GM23338 (cell line): ENCODE measurements around the gene SLC23A3. TPM values are rescaled to one million over a fixed set of nuclear protein-coding genes. Genes with fewer than 3 reads are reported as not detected.

ENCODE experiments used
- ATAC-seq: fragments of 200-7000 bp; cut with Tn5 transposase; 3 replicates; pipeline ENCODE4 v1.9.1; 2020
- DNase-seq: peaks from one replicate; pipeline ENCODE4 v3.0.0-alpha.2; 2015; ENCODE audit warnings: low spot score
- H2AFZ ChIP-seq: fragments of 200-600 bp; sonication (generic); 2 replicates; pipeline ENCODE4 v1.8.0; 2016; ENCODE audit warnings: antibody characterized with exemption, mild to moderate bottlenecking, moderate library complexity
- H3F3A ChIP-seq: fragments of 200-600 bp; sonication (generic); replicated peaks from 2 replicates; pipeline ENCODE4 v1.8.0; 2017; ENCODE audit warnings: antibody characterized with exemption, mixed run types, low read depth
- H3K27ac ChIP-seq: fragments of 200-600 bp; sonication (generic); 2 replicates; pipeline ENCODE4 v1.6.1; 2016; ENCODE audit warnings: low read depth
- H3K27me3 ChIP-seq: fragments of 200-600 bp; sonication (generic); 2 replicates; pipeline ENCODE4 v1.8.0; 2016; ENCODE audit warnings: mild to moderate bottlenecking, mixed run types, moderate library complexity; ENCODE audit not compliant: insufficient read depth
- H3K36me3 ChIP-seq: fragments of 200-600 bp; sonication (generic); 2 replicates; pipeline ENCODE4 v1.8.0; 2016; ENCODE audit warnings: mild to moderate bottlenecking; ENCODE audit not compliant: insufficient read depth
- H3K4me1 ChIP-seq: fragments of 200-600 bp; sonication (generic); 2 replicates; pipeline ENCODE4 v1.8.0; 2016; ENCODE audit warnings: mild to moderate bottlenecking, moderate library complexity; ENCODE audit not compliant: insufficient read depth
- H3K4me2 ChIP-seq: fragments of 200-600 bp; sonication (generic); 2 replicates; pipeline ENCODE4 v1.7.1; 2017; ENCODE audit warnings: mixed run types
- H3K4me3 ChIP-seq: fragments of 200-600 bp; sonication (generic); 2 replicates; pipeline ENCODE4 v1.6.1; 2016; ENCODE audit warnings: mixed run types
- H3K79me2 ChIP-seq: fragments of 200-600 bp; sonication (generic); replicated peaks from 2 replicates; pipeline ENCODE4 v1.8.0; 2017; ENCODE audit warnings: mild to moderate bottlenecking; ENCODE audit not compliant: insufficient read depth
- H3K9me2 ChIP-seq: fragments of 200-600 bp; sonication (generic); 2 replicates; pipeline ENCODE4 v1.8.0; 2017; ENCODE audit not compliant: insufficient read depth
- H4K20me1 ChIP-seq: fragments of 200-600 bp; sonication (generic); replicated peaks from 2 replicates; pipeline ENCODE4 v1.8.0; 2017; ENCODE audit warnings: mild to moderate bottlenecking; ENCODE audit not compliant: insufficient read depth
- H3K27ac Mint-ChIP-seq: 2 replicates; pipeline ENCODE4 v1.8.0; 2020; ENCODE audit warnings: inconsistent platforms, mild to moderate bottlenecking, moderate library complexity, mixed read lengths
- H3K27me3 Mint-ChIP-seq: 3 replicates; pipeline ENCODE4 v1.8.0; 2022; ENCODE audit warnings: low read depth, mild to moderate bottlenecking, moderate library complexity, mixed read lengths, inconsistent platforms; ENCODE audit not compliant: insufficient read depth, poor library complexity
- H3K36me3 Mint-ChIP-seq: 3 replicates; pipeline ENCODE4 v1.8.0; 2021; ENCODE audit warnings: low read depth, mild to moderate bottlenecking, inconsistent platforms, moderate library complexity, mixed read lengths
- H3K4me1 Mint-ChIP-seq: 3 replicates; pipeline ENCODE4 v1.8.0; 2020; ENCODE audit warnings: mild to moderate bottlenecking, inconsistent platforms, mixed read lengths
- H3K4me3 Mint-ChIP-seq: 3 replicates; pipeline ENCODE4 v1.8.0; 2021; ENCODE audit warnings: moderate library complexity, mild to moderate bottlenecking, inconsistent platforms, mixed read lengths
- H3K9me3 Mint-ChIP-seq: 3 replicates; pipeline ENCODE4 v1.8.0; 2020; ENCODE audit warnings: moderate library complexity, mild to moderate bottlenecking, inconsistent platforms, mixed read lengths
- CREB1 ChIP-seq: fragments of 250-450 bp; sonication (Bioruptor Pico); IDR thresholded peaks from 2 replicates; pipeline ENCODE4 v1.5.0; 2020; ENCODE audit warnings: low read depth, mild to moderate bottlenecking, moderate library complexity
- CTCF ChIP-seq, 2 experiments: fragments of 200-600 bp in 1 of 2; sonication (generic) in 1 of 2; conservative IDR thresholded peaks; 2 replicates each; pipeline versions ENCODE4 v1.5.1 to v1.6.1; 2016 to 2017; ENCODE audit warnings: antibody characterized with exemption in 2 of 2, low read depth in 2 of 2, mild to moderate bottlenecking in 2 of 2, moderate library complexity in 1 of 2
- ETS1 ChIP-seq: IDR thresholded peaks from 2 replicates; pipeline ENCODE4 v1.6.1; 2016; ENCODE audit warnings: antibody characterized with exemption
- EZH2 ChIP-seq: fragments of 200-600 bp; sonication (generic); IDR thresholded peaks from one replicate; pipeline ENCODE4 v1.8.0; 2017; ENCODE audit warnings: antibody characterized with exemption, mild to moderate bottlenecking, low read depth; ENCODE audit not compliant: unreplicated experiment
- JUNB ChIP-seq: IDR thresholded peaks from one replicate; pipeline ENCODE4 v1.6.1; 2016; ENCODE audit warnings: antibody characterized with exemption; ENCODE audit not compliant: unreplicated experiment
- POLR2AphosphoS5 ChIP-seq: IDR thresholded peaks from 2 replicates; pipeline ENCODE4 v1.6.1; 2016; ENCODE audit warnings: antibody characterized with exemption, low read depth
- STAT1 ChIP-seq: IDR thresholded peaks from one replicate; pipeline ENCODE4 v1.6.1; 2016; ENCODE audit warnings: antibody characterized with exemption; ENCODE audit not compliant: unreplicated experiment
- ZNF114 ChIP-seq: fragments of 250-450 bp; sonication (Bioruptor Pico); IDR thresholded peaks from 2 replicates; pipeline ENCODE4 v1.5.0; 2020; ENCODE audit warnings: mild to moderate bottlenecking, moderate library complexity
- ZNF331 ChIP-seq: fragments of 250-450 bp; sonication (Bioruptor Pico); IDR thresholded peaks from 2 replicates; pipeline ENCODE4 v1.5.0; 2020; ENCODE audit warnings: low read depth, mild to moderate bottlenecking, moderate library complexity
- polyA plus RNA-seq: library from polyadenylated mRNA; unstranded; fragments of >200 nt; fragmentation: Nextera tagmentation; extraction: Ambion mirVana; gene quantifications from 2 replicates; pipeline ENCODE4 v1.2.1, GENCODE V29; 2016
- total RNA-seq: library from RNA; depleted of rRNA; stranded (reverse); fragments of >200 nt; shearing (Covaris generic); gene quantifications from 2 replicates; pipeline ENCODE4 v1.2.3, GENCODE V29; 2014

Gene SLC23A3
- total and polyA plus RNA-seq, 2 experiments from 2014 or later: 0.10 to 0.73 TPM

DNA sequence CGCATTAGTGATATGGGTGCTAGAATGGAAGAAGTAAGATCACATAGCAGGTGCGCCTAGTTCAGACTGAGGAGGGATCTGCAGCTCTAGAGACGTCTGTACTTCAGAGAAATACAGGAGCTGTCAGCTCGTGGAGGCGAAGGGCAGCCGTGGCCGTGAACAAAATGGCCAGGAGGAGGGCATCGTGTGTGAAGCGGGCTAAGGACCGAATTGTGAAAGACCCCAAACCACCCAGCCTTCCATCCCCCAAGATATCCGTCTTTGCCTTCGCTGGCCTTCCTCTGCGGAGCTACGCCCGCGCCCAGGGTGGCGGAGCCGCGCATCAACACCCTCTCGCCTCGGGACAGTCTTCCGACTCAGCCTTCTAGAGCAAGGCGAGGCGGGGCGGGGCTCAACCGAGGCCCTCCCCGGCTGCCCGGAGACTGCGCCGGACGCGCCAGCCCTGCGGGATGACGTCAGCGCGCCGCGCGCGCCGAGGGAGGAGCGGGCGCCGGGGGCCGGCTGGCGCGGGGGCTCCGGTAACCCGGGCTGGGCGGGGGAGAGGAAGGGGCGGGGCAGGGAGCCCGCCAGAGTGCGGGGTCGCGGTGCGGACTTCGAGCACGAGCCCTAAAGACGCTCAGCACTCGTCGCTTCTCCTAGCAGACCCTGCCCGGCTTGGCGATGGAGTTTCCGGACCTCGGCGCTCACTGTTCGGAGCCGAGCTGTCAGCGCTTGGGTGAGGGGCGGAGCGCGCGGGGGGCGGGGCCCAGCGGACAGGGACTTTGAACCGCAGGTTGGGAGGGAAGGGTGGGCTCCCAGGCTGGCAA lies 36.7 kb upstream of the SLC23A3 start, which contains the start of gene ZFAND2B:
ZFAND2B (plus strand) TSS at position 455 of the 806 bp plus-strand sequence; CDS start at position 661, 206 bp downstream.
- Mint-ChIP-seq H3K9me3 (peaks cover 2% of the 10 kb centered on the region; the same call in 1 of the 3 replicates), H3K4me1 (peaks cover 13% of the 10 kb centered on the region; the same call in 2 of the 3 replicates), H3K27me3 (peaks cover 10% of the 10 kb centered on the region), H3K36me3 (peaks cover 27% of the 10 kb centered on the region), H3K27ac (peak within 1 kb of the TSS; percentile 87), H3K4me3 (peak within 1 kb of the TSS; percentile 88)
- no peaks in the 10 kb centered on the region; the same call in 1 of the 2 replicates for H4K20me1 ChIP-seq
- H3K9me2 ChIP-seq: no peaks in the 10 kb centered on the region
- H3K4me1 ChIP-seq: peaks cover 15% of the 10 kb centered on the region
- H3K27me3 ChIP-seq: no peaks in the 10 kb centered on the region
- peak within 1 kb of the TSS; percentile 96 for H3K4me2 ChIP-seq
- no peaks in the 10 kb centered on the region for H3K79me2 ChIP-seq
- H2AFZ ChIP-seq: peak within 1 kb of the TSS; percentile 98
- peak within 1 kb of the TSS; percentile 84 for H3K4me3 ChIP-seq
- H3K27ac ChIP-seq: 0 out of 2 replicates have a peak within 1 kb of the TSS, but pooled peaks have one; percentile 74
- no peaks in the 10 kb centered on the region; the same call in 1 of the 2 replicates for H3K36me3 ChIP-seq
- TF ChIP-seq POLR2AphosphoS5 (peak; percentile 97), ETS1 (peak; percentile 47; the same call in 1 of the 2 replicates), CREB1 (CRISPR knock-in tag) (peak; percentile 92), ZNF114 (no peak), CTCF (conservative IDR thresholded peaks at IDR 0.05; ENCODE audit: low read depth in 2 of 2) (no peak)
- ATAC-seq (peak; percentile 98), DNase-seq (peak; percentile 97)
- peaks cover 15% of the 10 kb centered on the region; the same call in 1 of the 2 replicates for H3F3A ChIP-seq

- no peaks in the 10 kb centered on the region for H3K79me2 ChIP-seq
- 0 out of 2 replicates have a peak overlapping the region, but pooled peaks have one; percentile 74 for H3K27ac ChIP-seq
- peak overlapping the region; percentile 87 for H3K27ac Mint-ChIP-seq
- H3K4me1 ChIP-seq: peaks cover 15% of the 10 kb centered on the region
- peak overlapping the region; percentile 98 for H2AFZ ChIP-seq
- H3K9me2 ChIP-seq: no peaks in the 10 kb centered on the region
- no peak for ATAC-seq
- peak overlapping the region; percentile 84 for H3K4me3 ChIP-seq
- H3K36me3 ChIP-seq: no peaks in the 10 kb centered on the region; the same call in 1 of the 2 replicates
- peaks cover 6% of the 10 kb centered on the region; the same call in 2 of the 3 replicates for H3K9me3 Mint-ChIP-seq
- peak; percentile 15 for DNase-seq
- no peaks in the 10 kb centered on the region; the same call in 1 of the 2 replicates for H4K20me1 ChIP-seq
- H3K36me3 Mint-ChIP-seq: peaks cover 21% of the 10 kb centered on the region
- peaks cover 10% of the 10 kb centered on the region for H3K27me3 Mint-ChIP-seq
- peak overlapping the region; percentile 88 for H3K4me3 Mint-ChIP-seq
- peaks cover 13% of the 10 kb centered on the region; the same call in 2 of the 3 replicates for H3K4me1 Mint-ChIP-seq
- peaks cover 15% of the 10 kb centered on the region; the same call in 1 of the 2 replicates for H3F3A ChIP-seq
- H3K27me3 ChIP-seq: no peaks in the 10 kb centered on the region
- peak overlapping the region; percentile 96 for H3K4me2 ChIP-seq
- TF ChIP-seq STAT1 (no peak), CREB1 (CRISPR knock-in tag) (no peak), EZH2 (no peak), ZNF331 (CRISPR knock-in tag) (no peak), CTCF (conservative IDR thresholded peaks at IDR 0.05; ENCODE audit: low read depth in 2 of 2) (no peak), JUNB (no peak)
These were observed 36.1 kb upstream of the SLC23A3 start for GRCh38 chr2:219205981-219206327.
